IPS DF 6.9 (cell line): Measurements from ENCODE around the gene KRT34.
"Not testable (repeated sequence)": the region's sequence is repeated elsewhere in the genome, so short reads cannot be mapped to it uniquely, and the experiment has no call there.

Experiments
- DNase-seq: peaks from one replicate; pipeline ENCODE4 v3.0.0-alpha.2; 2013; ENCODE audit warnings: low read depth, low spot score
- H3K27ac ChIP-seq: one replicate; pipeline ENCODE4 v1.5.1; 2013; ENCODE audit warnings: low read length, control low read depth
- H3K27me3 ChIP-seq: 2 replicates; pipeline ENCODE4 v1.6.1; 2013; ENCODE audit warnings: mild to moderate bottlenecking, low read length; ENCODE audit not compliant: control insufficient read depth, insufficient read depth
- H3K36me3 ChIP-seq: 2 replicates; pipeline ENCODE4 v1.6.1; 2013; ENCODE audit warnings: low read length; ENCODE audit not compliant: control insufficient read depth, insufficient read depth
- H3K4me1 ChIP-seq: 2 replicates; pipeline ENCODE4 v1.6.1; 2013; ENCODE audit warnings: low read length; ENCODE audit not compliant: control insufficient read depth, insufficient read depth
- H3K4me3 ChIP-seq: 2 replicates; pipeline ENCODE4 v1.5.1; 2013; ENCODE audit warnings: mild to moderate bottlenecking, low read length
- H3K9me3 ChIP-seq: 2 replicates; pipeline ENCODE4 v1.6.1; 2013; ENCODE audit warnings: low read length, inconsistent platforms; ENCODE audit not compliant: control insufficient read depth, insufficient read depth
- WGBS: extraction: QIAGEN DNeasy Blood & Tissue Kit; methylation state at CpG from one replicate; pipeline ENCODE4 v1.1.7; 2013; ENCODE audit warnings: mixed read lengths, missing lambda C conversion rate; ENCODE audit not compliant: insufficient read length, insufficient coverage; 5-methylcytosine and 5-hydroxymethylcytosine counted together

Gene KRT34

DNA sequence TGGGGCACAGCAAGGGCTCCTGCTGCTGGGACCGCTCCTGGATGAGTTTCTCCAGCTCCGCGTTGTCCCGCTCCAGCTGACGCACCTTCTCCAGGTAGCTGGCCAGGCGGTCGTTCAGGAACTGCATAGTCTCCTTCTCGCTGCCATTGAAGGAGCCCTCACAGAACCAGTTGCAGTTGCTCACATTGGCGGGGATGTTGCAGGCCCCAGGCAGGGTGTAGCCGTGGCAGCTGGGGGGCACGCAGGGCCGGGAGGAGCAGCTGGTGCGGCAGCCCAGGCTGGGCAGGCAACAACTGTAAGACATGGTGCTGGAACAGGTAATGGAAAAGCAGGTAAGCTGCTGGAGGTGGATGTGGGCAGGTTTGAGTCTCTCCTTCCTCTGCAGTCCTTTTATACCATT, at the start of gene KRT34:
KRT34 (minus strand) TSS at position 364 of the 400 bp plus-strand sequence; CDS start at position 304, 60 bp downstream.
- not testable (repeated sequence) for H3K9me3 ChIP-seq, H3K27me3 ChIP-seq, DNase-seq, H3K4me1 ChIP-seq, H3K27ac ChIP-seq, H3K4me3 ChIP-seq, H3K36me3 ChIP-seq
- WGBS, result no CpG with 5 or more reads among the region's 13 CpGs

DNA sequence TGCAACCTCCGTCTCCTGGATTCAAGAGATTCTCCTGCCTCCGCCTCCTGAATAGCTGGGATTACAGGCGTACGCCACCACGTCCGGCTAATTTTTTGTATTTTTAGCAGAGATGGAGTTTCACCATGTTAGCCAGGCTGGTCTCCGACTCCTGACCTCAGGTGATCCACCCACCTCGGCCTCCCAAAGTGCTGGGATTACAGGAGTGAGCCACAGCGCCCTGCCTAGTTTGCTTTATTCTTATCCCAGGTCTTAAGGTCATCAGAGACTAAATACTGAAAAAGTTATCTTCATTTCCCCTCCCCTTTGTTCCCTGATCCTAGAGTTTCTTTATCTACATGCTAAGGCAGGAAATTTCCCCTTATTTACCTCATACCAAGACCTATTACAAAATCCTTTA, 48.3 kb upstream of the KRT34 start:
- H3K27ac ChIP-seq, H3K36me3 ChIP-seq, H3K4me3 ChIP-seq, H3K27me3 ChIP-seq, DNase-seq, H3K9me3 ChIP-seq, H3K4me1 ChIP-seq: not testable (repeated sequence)
- WGBS, result no CpG with 5 or more reads among the region's 9 CpGs

DNA sequence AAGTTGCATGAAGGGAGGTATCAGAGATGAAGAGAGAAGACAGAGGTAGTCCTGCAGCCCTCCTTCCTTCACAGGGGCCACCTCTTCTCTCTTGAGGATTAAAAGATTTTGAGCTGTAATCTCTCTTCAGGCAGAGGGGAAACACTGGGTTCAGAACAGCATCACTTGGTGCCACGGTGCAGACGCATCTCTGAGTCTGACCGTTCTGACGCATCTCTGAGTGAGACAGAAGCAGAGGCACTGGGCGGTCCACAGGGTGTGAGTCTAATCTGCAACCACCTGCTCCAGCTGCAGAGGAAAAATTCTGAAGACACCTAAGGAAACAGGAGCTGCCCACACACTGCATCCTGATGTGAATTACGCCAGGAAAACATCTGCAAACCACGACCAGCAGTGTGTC, 47.6 kb upstream of the KRT34 start:
- no peaks in the 10 kb centered on the region for H3K9me3 ChIP-seq
- WGBS, result no CpG with 5 or more reads among the region's 7 CpGs
- H3K4me3 ChIP-seq, result no peak overlapping the region
- DNase-seq, result no peak
- no peak overlapping the region for H3K27ac ChIP-seq
- no peaks in the 10 kb centered on the region; the same call in 1 of the 2 replicates for H3K4me1 ChIP-seq
- no peaks in the 10 kb centered on the region for H3K27me3 ChIP-seq
- no peaks in the 10 kb centered on the region for H3K36me3 ChIP-seq

DNA sequence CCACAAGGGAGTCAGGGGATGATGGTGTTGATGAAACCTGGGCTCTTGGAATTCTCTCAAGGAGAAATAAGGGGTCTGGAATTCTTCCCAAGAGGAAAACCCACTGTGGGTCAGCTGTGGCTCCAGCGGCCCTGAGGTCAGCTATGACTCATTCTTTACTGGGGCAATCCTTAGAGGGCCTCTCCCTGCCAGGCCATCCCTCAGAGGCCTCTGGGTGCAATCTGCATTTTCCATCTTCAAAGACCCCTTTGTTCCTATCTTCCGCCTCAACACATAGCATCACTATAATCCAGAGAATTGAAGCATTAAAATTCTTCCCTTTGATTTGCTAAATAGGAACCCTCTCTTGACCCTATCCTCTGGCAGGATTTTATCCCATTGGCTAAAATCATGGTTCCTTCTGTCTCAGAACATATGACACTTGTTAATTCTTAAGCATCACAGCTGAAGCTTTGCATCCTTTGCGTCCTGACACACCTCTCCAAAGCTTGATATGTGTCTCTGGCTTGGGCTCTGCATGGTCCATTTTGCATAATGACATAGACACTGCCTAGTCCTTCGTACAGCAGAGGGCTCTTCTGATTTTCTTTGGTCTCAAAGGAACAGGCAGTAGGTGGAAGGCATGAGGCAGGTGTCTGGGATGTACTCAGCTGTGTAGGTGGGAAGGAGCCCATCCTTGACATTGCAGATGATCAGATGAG, 46.6 kb upstream of the KRT34 start:
- Histone ChIP-seq H3K9me3 (no peaks in the 10 kb centered on the region), H3K36me3 (no peaks in the 10 kb centered on the region), H3K4me1 (no peaks in the 10 kb centered on the region; the same call in 1 of the 2 replicates), H3K27ac (no peak overlapping the region), H3K4me3 (no peak overlapping the region), H3K27me3 (no peaks in the 10 kb centered on the region)
- no peak for DNase-seq
- no CpG with 5 or more reads among the region's 4 CpGs for WGBS

DNA sequence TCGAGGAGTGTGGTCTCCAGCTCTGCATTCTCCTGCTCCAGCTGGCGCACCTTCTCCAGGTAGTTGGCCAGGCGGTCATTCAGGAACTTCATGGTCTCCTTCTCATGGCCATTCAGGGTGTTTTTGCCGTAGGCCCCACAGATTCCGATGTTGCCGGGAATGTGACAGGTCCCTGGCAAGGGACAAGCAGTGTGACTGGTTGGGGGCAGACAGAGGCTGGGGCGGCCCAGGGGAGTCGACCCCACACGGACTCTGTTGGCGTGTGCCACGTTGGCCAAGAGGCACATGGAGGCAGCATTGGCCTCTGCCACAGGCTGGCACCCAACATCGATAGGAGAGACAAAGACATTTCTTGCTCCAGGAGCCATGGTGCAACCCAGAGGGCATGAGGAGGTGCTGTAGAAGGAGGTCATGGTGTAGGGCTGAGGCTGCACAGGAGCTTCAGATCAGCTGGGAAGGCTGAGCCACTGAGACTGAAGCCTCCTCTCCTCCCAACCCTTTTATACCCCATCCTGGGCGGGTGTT, 42.1 kb upstream of the KRT34 start, which contains the start of gene KRT37:
KRT37 (minus strand) TSS at position 475 of the 525 bp plus-strand sequence; CDS start at position 413, 62 bp downstream.
- H3K4me3 ChIP-seq, result no peak within 1 kb of the TSS
- no peak for DNase-seq
- no peak within 1 kb of the TSS for H3K27ac ChIP-seq
- H3K36me3 ChIP-seq, result no peaks in the 10 kb centered on the region
- no peaks in the 10 kb centered on the region; the same call in 1 of the 2 replicates for H3K4me1 ChIP-seq
- no peaks in the 10 kb centered on the region for H3K9me3 ChIP-seq
- H3K27me3 ChIP-seq, result no peaks in the 10 kb centered on the region
- no CpG with 5 or more reads among the region's 13 CpGs for WGBS

DNA sequence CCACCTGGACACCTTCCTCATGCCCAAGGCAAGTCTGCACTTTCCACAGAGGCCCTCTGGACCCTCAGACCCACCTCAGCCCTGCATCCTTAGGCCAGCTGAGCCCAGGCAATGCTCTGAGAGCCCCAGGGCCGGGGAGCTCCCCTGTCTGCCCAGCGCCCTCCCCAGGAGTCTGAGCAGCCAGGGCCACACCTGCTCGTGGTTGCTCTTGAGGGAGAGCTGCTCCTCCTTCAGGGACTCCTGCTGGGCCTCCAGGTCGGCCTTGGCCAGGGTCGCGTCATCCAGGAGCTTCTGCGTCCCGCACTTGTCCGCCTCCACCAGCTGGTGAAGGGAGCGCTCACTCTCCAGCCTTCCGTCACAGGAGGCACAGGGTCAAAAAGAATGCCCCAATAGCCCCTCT, 40.5 kb upstream of the KRT34 start:
- H3K9me3 ChIP-seq, H3K27ac ChIP-seq, DNase-seq, H3K36me3 ChIP-seq, H3K4me3 ChIP-seq, H3K4me1 ChIP-seq, H3K27me3 ChIP-seq: not testable (repeated sequence)
- no CpG with 5 or more reads among the region's 11 CpGs for WGBS

DNA sequence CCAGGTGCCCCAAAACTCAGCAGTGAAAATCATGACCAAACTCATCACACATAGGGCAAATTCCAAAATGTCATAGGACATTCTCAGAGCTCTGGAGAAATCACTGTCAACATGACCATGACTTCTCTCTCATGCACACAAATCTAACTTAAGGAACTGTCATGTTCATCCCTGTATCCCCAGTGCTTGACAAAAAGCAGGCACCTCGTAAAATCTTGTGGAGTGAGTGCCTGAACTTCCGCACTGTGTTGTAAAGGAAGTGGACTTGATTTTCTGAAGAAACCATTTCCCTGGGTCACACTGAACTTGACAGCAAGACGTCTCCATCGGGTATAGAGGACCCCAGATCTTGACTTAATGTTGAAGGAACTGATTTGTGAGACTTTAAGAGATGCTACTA, 39.5 kb upstream of the KRT34 start:
- no CpG with 5 or more reads among the region's 4 CpGs for WGBS
- Histone ChIP-seq H3K36me3 (no peaks in the 10 kb centered on the region), H3K27me3 (no peaks in the 10 kb centered on the region), H3K4me3 (no peak overlapping the region), H3K27ac (no peak overlapping the region), H3K4me1 (no peaks in the 10 kb centered on the region; the same call in 1 of the 2 replicates), H3K9me3 (no peaks in the 10 kb centered on the region)
- no peak for DNase-seq

DNA sequence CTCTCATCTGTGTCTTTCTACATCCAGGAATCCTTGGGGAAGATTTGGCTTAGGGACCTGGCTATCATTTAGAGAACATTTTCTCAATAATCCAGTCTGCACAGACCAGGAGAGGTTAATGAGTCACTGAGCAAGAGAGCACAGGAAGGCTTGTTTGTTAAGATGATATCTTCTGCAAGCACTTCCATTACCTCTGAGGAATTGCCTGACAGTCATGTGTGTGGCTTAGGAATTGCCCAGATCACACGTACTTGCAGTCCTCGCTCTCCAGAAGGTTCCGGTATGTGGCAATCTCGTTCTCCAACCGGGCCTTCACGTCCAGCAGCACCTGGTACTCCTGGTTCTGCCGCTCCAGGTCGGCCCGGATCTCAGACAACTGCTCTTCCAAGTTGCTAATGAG, 39.0 kb upstream of the KRT34 start:
- no CpG with 5 or more reads among the region's 9 CpGs for WGBS
- no peaks in the 10 kb centered on the region for H3K27me3 ChIP-seq
- no peaks in the 10 kb centered on the region for H3K9me3 ChIP-seq
- H3K27ac ChIP-seq, result no peak overlapping the region
- no peak for DNase-seq
- H3K4me3 ChIP-seq, result no peak overlapping the region
- no peaks in the 10 kb centered on the region for H3K36me3 ChIP-seq
- H3K4me1 ChIP-seq, result no peaks in the 10 kb centered on the region; the same call in 1 of the 2 replicates

DNA sequence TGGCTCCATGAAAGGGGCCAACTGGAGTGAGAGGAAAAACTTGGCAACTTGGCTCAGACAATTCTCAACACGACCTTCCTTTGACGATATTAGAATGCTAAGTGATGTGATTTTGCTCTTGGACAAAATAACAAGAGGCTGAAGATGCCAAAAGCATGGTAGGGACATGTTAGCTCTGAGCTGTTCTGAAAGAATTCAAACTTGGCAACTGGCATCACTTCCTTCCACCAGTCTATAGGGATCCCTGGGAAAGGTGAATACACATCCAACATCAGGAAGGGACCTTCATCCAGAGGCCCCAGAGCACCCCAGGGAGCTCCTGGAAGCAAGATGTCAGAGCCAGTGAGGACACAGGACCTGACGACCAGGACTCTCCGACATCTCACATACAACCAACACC, 38.0 kb upstream of the KRT34 start:
- H3K36me3 ChIP-seq, result no peaks in the 10 kb centered on the region
- H3K27me3 ChIP-seq, result no peaks in the 10 kb centered on the region
- no CpG with 5 or more reads among the region's 4 CpGs for WGBS
- no peaks in the 10 kb centered on the region for H3K9me3 ChIP-seq
- no peak for DNase-seq
- no peak overlapping the region for H3K27ac ChIP-seq
- H3K4me3 ChIP-seq, result no peak overlapping the region
- no peaks in the 10 kb centered on the region; the same call in 1 of the 2 replicates for H3K4me1 ChIP-seq

DNA sequence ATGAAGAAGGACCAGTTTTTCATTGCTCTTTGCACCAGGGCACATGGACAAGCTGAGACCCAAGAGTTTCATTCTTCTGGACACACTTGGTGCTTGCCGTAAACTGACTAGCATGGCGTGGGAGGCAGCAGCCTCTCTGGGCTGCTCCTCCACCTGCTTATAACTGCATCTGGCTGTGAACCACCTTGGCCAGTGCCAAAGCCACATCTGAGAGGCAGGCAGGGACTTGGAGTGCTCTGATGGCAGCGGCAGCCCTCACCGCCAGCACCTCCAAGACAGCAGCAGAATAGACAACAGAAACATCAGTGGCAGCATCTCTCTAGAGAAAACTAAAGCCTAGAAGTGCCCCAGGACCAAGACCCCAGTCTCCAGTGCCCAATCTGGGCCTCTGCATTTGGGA, 37.6 kb upstream of the KRT34 start:
- no peak for DNase-seq
- Histone ChIP-seq H3K36me3 (no peaks in the 10 kb centered on the region), H3K27me3 (no peaks in the 10 kb centered on the region), H3K27ac (no peak overlapping the region), H3K4me3 (no peak overlapping the region), H3K4me1 (no peaks in the 10 kb centered on the region; the same call in 1 of the 2 replicates), H3K9me3 (no peaks in the 10 kb centered on the region)
- no CpG with 5 or more reads among the region's 4 CpGs for WGBS
